Fibroblast of skin of abdomen (primary cell): Measurements from ENCODE around the gene RNF144A.
A peak's percentile ranks its signal among the peaks of the same experiment; 100 is the strongest.

Experiments
- DNase-seq: peaks from one replicate; pipeline ENCODE4 v3.0.0-alpha.2; 2013

The RNF144A gene

GRCh38 chr2:7007846-7008741 lies 90.9 kb downstream of the RNF144A start:
- DNase-seq: peak; percentile 65

- no peak for DNase-seq
Measured at GRCh38 chr2:7009207-7009911, 92.1 kb downstream of the RNF144A start.

GRCh38 chr2:7010391-7011054 lies 93.3 kb downstream of the RNF144A start:
- peak; percentile 93 for DNase-seq

- DNase-seq: peak; percentile 97
Measured at GRCh38 chr2:7011356-7012083, 94.3 kb downstream of the RNF144A start.

- peak; percentile 55 for DNase-seq
Measured at GRCh38 chr2:7012141-7012764, 95.0 kb downstream of the RNF144A start.

GRCh38 chr2:7013471-7014160 lies 96.4 kb downstream of the RNF144A start:
- no peak for DNase-seq

GRCh38 chr2:7014174-7014640 lies 97.0 kb downstream of the RNF144A start:
- DNase-seq: peak; percentile 44

- no peak for DNase-seq
Measured at GRCh38 chr2:7015007-7015950, 98.1 kb downstream of the RNF144A start.

- DNase-seq: no peak
Measured at GRCh38 chr2:7016148-7016547, 98.9 kb downstream of the RNF144A start.

GRCh38 chr2:7016601-7017211 lies 99.5 kb downstream of the RNF144A start:
- DNase-seq: no peak

- DNase-seq: no peak
Measured at GRCh38 chr2:7017671-7018281, 100.6 kb downstream of the RNF144A start.

GRCh38 chr2:7018282-7018701 lies 101.1 kb downstream of the RNF144A start:
- no peak for DNase-seq

- DNase-seq: no peak
Measured at GRCh38 chr2:7018767-7019166, 101.6 kb downstream of the RNF144A start.

- no peak for DNase-seq
Measured at GRCh38 chr2:7019191-7019590, 102.0 kb downstream of the RNF144A start.

GRCh38 chr2:7020059-7020458 lies 102.8 kb downstream of the RNF144A start:
- no peak for DNase-seq

- DNase-seq: no peak
Measured at GRCh38 chr2:7020468-7020867, 103.3 kb downstream of the RNF144A start.

GRCh38 chr2:7020939-7021470 lies 103.8 kb downstream of the RNF144A start:
- DNase-seq: no peak

- no peak for DNase-seq
Measured at GRCh38 chr2:7022492-7023385, 105.5 kb downstream of the RNF144A start.
